Mucosa of gallbladder (tissue), 1 donor: ENCODE results near the gene SYMPK. TPM values are rescaled to one million over a fixed set of nuclear protein-coding genes. Genes with fewer than 3 reads are reported as not detected.
"Not testable (repeated sequence)": the region's sequence is repeated elsewhere in the genome, so short reads cannot be mapped to it uniquely, and the experiment has no call there.

ENCODE experiments used
- DNase-seq: peaks from one replicate; pipeline ENCODE4 v3.0.0-alpha.2; 2020; ENCODE audit warnings: low spot score
- total RNA-seq: library from RNA; stranded (reverse); gene quantifications from one replicate; pipeline ENCODE4 v1.2.1, GENCODE V29; 2021
- donor health status: DM: no; HTN: no; CAD: no.

SYMPK gene
- total RNA-seq: 72.6 TPM

DNA sequence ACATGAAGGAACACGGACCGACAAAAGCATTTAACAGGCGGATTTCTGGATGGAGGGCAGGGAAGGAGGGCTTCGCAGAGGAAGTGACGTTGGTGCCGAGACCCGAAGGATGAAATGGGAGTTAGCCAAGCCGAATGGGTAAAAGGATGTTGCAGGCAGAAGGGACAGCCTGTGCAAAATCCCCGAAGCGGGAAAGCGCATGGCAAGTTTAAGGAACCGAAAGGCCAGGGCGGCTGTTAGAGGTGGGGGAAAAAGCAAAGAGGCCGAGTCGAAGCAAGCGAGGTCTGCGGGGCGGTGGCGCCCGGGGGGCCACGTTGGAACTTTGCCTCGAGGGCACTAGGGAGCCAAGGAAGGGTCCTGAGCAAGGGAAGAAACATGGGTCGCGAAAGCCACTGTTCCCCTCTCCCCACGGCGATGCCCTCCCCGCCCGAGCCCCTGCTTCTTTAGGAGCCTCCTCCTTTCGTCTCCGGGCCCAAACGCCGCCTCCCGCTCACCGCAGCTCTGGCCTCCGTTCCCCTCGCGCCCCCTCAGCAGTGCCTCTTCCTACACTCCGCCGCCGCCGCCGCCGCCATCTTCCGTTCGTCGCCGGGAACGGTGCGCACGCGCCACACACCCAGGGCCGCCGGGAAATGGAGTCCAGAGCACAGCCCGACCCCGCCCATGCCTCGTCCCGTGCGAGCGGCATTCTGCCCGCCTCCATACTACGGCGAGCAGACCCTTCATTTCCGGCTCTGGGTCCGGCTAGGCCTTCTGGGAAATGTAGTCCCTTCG lies at the start of gene SYMPK:
Gene SYMPK, minus strand, starts transcription at position 584 of the 771 bp plus-strand sequence. CDS start 8,652 bp downstream, outside the sequence.
- DNase-seq: peak; percentile 99

- DNase-seq: no peak
Observed at GRCh38 chr19:45911291-45911690, 48.3 kb upstream of the SYMPK start.

DNA sequence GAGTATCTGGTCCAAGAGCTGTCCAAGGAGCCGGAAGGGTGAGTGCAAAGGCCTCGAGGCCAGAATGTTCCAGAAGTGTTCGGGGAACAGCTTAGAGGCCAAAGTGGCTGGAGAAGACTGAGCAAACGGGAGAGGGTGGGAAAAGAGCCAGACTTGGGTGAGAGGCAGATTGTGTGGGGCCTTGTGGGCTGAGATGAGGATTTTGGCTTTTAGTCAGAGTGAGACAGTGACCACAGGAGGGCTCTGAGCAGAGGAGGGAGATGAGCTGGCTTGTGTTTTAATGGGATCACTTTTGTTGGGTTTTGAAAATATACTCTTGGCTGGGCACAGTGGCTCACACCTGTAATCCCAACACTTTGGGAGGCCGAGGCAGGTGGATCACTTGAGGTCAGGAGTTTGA lies 46.0 kb upstream of the SYMPK start:
- no peak for DNase-seq

- DNase-seq: no peak
Observed at GRCh38 chr19:45906221-45906620, 43.3 kb upstream of the SYMPK start.

DNA sequence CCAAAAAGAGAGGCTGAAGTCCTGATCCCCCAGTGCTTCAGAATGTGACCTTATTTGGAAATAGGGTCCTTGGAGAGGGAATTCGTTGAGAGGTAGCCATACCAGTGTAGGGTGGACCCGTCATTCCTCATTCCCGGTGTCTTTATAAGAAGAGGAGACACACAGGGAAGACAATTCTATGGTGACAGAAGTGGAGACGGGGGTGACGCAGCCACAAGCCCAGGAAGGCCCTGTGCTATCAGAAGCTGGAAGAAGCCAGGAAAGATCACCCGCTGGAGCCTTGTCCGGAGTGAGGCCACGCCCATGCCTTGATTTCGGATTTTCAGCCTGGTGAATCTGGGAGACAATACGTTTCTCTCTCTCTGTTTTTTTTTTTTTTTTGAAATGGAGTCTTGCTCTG lies 42.1 kb upstream of the SYMPK start:
- DNase-seq: no peak

DNA sequence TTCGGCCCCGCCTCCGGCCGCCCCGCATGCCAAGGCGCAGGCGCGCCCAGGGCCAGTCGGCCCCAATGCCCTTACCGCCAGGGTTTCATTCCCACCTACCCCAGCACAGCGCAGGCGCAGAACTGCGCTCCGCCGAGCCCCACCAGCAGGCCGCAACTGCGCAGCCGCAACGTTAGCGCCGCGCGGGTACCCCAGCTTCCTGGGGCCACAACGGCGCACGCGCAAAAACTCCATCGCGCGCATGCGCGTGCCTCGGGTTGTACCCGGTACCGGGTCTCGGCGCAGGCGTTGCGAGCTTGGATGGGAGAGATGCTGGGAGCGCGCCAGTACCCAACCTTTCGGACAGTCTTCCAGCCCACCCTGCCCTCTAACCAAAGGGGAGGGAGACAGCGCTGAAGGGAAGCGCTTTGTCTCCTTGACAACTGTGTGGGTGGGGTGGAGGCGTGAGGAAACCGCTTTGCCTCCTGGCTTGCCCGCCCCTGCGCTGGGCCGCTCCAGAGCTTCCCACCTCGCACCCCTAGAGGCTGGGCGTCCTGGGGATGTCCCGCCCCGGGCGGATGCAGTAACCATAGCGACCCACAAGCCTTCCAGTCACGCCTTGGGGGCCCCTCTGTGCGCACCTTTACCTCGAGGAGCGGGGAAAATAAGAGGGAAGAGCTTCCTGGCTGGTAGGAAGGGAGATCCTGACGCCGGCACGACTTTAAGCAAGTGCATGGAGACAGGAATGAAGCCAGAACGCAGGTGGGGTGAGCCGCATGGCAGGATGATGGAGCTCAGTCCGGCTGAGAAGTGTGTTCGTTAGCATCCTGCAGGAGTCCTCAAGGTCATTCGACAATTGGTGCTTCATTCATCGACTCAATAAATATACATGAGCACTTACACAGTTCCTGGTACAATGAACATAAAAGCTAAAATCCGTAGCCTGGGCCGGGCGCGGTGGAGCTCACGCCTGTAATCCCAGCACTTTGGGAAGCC lies 40.0 kb upstream of the SYMPK start:
- DNase-seq: peak; percentile 99

GRCh38 chr19:45901912-45902650 lies 39.1 kb upstream of the SYMPK start, which contains the start of gene MYPOP:
Gene MYPOP, minus strand, starts transcription at chr19:45902613. Its CDS starts 840 bp downstream, at chr19:45901773.
- DNase-seq: no peak

- no peak for DNase-seq
Observed at GRCh38 chr19:45901432-45901911, 38.5 kb upstream of the SYMPK start.

DNA sequence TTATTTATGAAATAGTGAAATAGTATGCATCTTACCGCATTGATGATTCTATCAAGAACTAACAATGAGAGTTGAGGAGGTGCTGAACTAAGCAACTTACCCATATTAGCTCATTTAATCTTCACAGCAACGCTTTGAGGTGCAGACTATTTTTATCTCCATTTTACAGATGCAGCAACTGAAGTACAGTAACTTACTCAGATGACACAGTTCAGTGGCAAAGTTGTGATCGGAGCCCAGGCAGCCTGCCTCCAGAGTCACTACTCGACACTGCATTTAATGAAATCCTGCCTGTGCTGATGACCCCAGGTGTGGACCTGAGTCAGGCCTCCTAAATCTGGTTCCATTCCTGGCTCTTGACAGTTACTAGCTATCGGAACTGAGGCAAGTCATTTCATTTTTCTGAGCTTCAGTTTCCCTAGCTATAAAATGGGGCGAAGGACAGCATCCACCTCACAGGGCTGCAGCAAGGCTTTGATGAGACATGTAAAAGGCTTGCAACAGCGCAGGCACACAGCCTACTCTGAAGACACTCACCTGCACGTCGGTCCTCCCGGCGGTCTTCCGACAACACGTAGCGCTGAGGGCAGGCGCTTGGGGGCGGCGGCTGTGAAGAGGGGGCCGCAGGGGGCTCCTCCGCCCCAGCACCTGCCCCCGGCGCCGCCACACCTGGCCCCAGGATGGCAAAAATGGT lies 37.9 kb upstream of the SYMPK start:
- no peak for DNase-seq

DNA sequence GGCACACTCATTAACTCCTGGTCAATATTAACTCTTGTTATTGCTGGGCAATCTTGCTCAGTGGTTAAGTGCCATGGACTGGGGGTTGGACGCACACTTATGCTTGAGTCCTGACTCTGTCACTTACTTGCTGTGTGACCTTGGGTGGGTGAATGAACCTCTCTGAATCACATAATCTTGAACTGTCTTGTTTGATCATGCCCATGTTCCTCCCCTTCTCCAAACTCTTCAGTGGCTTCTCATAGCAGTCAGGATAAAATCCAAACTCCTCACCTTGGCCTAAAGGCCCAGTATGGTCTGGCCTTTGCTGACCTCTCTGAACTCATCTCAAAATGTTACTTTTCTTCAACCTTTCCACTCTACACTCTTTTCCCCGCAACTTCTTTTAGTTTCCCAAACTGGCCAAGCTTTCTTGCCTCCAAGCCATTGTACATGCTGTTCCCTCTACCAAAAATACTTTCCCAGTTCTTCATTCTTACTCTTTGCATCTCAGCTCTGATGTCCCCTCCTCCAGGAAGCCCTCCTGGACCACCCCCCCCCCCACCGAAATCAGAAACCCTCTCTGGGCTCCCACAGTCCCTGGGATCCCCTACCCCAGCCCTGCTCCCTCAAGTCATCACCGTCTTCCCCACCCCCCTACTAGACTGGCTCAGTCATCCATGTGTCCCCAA lies 37.1 kb upstream of the SYMPK start:
- DNase-seq: no peak

- no peak for DNase-seq
Observed at GRCh38 chr19:45899253-45899652, 36.3 kb upstream of the SYMPK start.

GRCh38 chr19:45897261-45897812 lies 34.4 kb upstream of the SYMPK start:
- DNase-seq: no peak

GRCh38 chr19:45895983-45896599 lies 33.1 kb upstream of the SYMPK start:
- DNase-seq: not testable (repeated sequence)

DNA sequence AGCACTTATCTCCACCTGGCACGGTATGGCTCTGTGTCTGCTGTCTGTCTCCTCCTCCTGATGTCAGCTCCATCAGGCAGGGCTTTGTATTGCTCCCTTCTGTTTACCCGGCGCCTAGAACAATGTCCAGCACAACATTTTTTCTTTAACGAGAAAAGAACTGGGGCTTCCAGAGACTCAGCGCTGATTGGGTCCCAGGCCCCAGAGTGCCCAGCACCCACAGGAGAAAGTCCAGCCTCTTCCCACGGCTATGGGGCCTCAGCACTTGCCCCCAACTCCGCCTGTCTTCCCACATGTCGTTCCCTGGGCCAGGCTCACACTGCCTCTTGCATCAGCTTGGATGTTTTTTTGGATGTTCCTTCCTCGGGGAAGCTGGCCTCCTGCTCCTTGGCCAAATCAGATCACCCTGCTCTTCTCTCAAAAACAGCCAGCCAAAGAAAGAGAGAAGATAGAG lies 32.6 kb upstream of the SYMPK start:
- DNase-seq: no peak

DNA sequence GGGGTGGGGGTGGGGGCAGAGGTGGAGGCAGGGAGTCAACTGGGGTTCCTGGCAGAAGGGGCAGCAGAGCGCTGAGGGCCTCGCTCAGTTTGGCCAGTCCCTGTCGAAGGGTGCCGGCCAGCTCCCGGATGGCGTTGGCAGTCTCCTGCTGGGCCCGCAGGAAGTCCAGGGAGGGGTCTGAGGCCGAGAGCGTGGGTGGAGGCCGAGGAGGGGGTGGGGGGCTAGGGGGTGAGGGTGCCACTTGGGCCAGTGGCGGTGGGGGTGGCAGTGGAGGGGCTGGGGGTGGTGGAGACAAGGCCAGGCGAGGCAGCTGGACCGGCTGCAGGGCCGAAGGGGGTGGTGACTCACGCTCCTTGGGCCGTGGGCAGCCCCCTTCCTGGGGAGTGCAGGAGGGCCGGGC lies 27.9 kb upstream of the SYMPK start:
- DNase-seq: no peak

DNA sequence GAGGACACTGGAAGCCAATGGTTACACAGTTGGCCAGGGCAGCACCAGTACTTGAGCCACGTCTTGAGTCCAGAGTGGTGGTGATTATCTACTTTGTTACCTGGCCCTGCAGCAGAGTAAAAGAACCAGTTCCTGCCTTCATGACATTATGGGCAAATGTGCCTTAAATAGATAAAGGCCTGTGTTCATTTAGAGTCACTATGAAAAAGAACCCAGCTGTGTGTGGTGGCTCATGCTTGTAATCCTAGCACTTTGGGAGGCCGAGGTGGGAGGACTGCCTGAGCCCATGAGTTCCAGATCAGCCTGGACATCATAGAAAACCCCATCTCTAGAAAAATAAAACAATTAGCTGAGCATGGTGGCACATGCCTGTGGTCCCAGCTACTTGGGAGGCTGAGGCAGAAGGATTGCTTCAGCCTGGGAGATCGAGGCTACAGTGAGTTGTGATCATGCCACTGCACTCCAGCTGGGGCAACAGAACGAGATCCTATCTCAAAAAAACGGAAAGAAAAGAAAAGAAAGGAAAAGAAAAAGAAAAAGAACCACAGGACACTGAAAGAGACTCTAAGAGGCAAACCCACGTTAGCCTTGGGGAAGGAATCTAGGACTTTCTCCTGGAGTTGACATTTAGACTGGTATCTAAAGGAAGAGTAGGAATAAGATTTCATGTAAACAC lies 26.4 kb upstream of the SYMPK start:
- DNase-seq: no peak

- no peak for DNase-seq
Observed at GRCh38 chr19:45887200-45887710, 24.3 kb upstream of the SYMPK start.

DNA sequence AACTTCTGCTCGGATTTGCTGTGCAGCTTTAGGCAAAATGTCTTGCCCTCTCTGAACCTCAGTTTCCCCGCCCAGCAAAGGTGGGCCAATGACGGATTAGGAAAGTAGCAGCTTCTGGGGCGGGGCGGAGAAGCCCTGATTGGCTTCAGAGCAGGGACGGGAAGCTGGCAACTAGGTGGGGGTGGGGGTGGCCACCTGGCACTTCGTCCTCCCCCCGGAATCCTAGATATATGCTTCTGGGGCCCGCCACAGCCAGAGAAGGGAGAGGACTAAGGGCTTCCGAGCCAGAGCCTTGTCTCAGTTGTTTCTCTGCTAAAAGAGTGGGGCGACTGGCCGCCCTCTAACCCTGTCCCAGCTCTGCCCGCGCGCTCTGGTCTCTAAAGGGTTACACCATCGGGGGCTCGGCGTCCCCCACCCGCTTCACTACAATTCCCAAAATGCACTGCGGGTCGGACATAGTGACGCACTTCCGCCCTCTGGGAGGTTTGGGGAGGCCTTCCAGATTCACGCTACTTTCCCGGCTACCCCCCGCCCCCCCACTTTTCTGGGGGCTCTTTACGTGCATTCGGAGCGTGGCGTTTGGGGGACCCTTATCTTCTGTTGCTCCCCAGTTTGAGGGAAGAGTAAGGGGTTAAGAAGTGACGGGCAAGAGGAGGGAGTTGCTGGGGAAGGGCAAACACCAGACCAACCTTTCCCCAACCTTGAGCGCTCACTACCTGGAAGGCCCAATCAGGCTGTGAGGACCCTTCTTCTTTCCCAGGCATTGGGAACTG lies 23.7 kb upstream of the SYMPK start:
- peak; percentile 93 for DNase-seq
